CD4-positive, alpha-beta T cell treated with Interferon alpha-2 for 1 hour (primary cell): ENCODE results near the gene SFSWAP.

Experiments used
- DNase-seq, 2 donors: peaks; one replicate each; pipeline ENCODE4 v3.0.0-alpha.2; 2020 to 2022

Gene SFSWAP

GRCh38 chr12:131840643-131841416 is 129.9 kb downstream of the SFSWAP start:
- DNase-seq = no peak

GRCh38 chr12:131841547-131841946 is 130.7 kb downstream of the SFSWAP start:
- no peak for DNase-seq

GRCh38 chr12:131842169-131842568 is 131.3 kb downstream of the SFSWAP start:
- DNase-seq = no peak

GRCh38 chr12:131843527-131843926 is 132.6 kb downstream of the SFSWAP start:
- DNase-seq = no peak

- DNase-seq = no peak
Observed at GRCh38 chr12:131844140-131844539, 133.2 kb downstream of the SFSWAP start.

GRCh38 chr12:131844656-131845055 is 133.8 kb downstream of the SFSWAP start:
- no peak for DNase-seq

- no peak for DNase-seq
Observed at GRCh38 chr12:131845121-131845520, 134.2 kb downstream of the SFSWAP start.

- DNase-seq = no peak
Observed at GRCh38 chr12:131847456-131847855, 136.6 kb downstream of the SFSWAP start.

- DNase-seq = no peak
Observed at GRCh38 chr12:131848753-131849152, 137.9 kb downstream of the SFSWAP start.
